Body of pancreas (tissue), 4 donors: ENCODE measurements around the gene TMEM109. TPM values are rescaled to one million over a fixed set of nuclear protein-coding genes. Genes with fewer than 3 reads are reported as not detected.

Experiments used
- ATAC-seq: fragments of 150-250 bp; one replicate; pipeline ENCODE4 v1.9.1; 2016
- DNase-seq, 4 donors: peaks; one replicate each; pipeline ENCODE4 v3.0.0-alpha.2; 2019
- H3K27ac ChIP-seq, 4 donors: fragments of 200-600 bp; sonication (generic); 1 replicate in 3 of 4; 2 replicates in 1 of 4; pipeline versions ENCODE4 v1.5.1 to v1.6.1; 2016 to 2019; ENCODE audit warnings: mild to moderate bottlenecking in 1 of 4, mixed read lengths in 1 of 4, moderate library complexity in 1 of 4
- H3K27me3 ChIP-seq, 2 donors: fragments of 200-600 bp; sonication (generic); one replicate each; pipeline ENCODE4 v1.6.0; 2016; ENCODE audit warnings: mild to moderate bottlenecking in 1 of 2
- H3K36me3 ChIP-seq, 2 donors: fragments of 200-600 bp; sonication (generic); replicated peaks in 1 of 2; 2 replicates each; pipeline ENCODE4 v1.5.1; 2016; ENCODE audit warnings: low read depth in 2 of 2; ENCODE audit not compliant: insufficient read depth in 1 of 2
- H3K4me1 ChIP-seq: fragments of 200-600 bp; sonication (generic); one replicate; pipeline ENCODE4 v1.6.0; 2016
- H3K4me3 ChIP-seq, 2 donors: fragments of 200-600 bp; sonication (generic); 1 replicate in 1 of 2; 2 replicates in 1 of 2; pipeline ENCODE4 v1.5.1; 2016 to 2019
- H3K9me3 ChIP-seq, 3 donors: fragments of 200-600 bp; sonication (generic); 1 replicate in 2 of 3; 2 replicates in 1 of 3; pipeline ENCODE4 v1.5.1; 2016
- CTCF ChIP-seq, 7 experiments: fragments of 450-650 bp in 4 of 7; fragments of 200-600 bp in 3 of 7; sonication (generic) in 3 of 7; IDR thresholded peaks; one replicate each; pipeline ENCODE4 v1.5.1; 2016 to 2019; ENCODE audit warnings: antibody characterized with exemption in 7 of 7
- POLR2A ChIP-seq, 3 donors: fragments of 450-650 bp; IDR thresholded peaks; one replicate each; pipeline ENCODE4 v1.6.1; 2016; ENCODE audit warnings: antibody characterized with exemption in 3 of 3, mild to moderate bottlenecking in 2 of 3
- WGBS, 2 donors: methylation state at CpG; one replicate each; pipeline ENCODE4 v1.1.5; 2017; 5-methylcytosine and 5-hydroxymethylcytosine counted together
- intact Hi-C: fragments of 100-400 bp; cut with DNase I; formaldehyde crosslinking; loops from one replicate; pipeline ENCODE4 v1.15.1; 2023
- total RNA-seq, 2 donors: library from RNA; depleted of rRNA; stranded (reverse); fragments of >200 nt; gene quantifications; one replicate each; pipeline ENCODE4 v1.1.0, GENCODE V29; 2016

TMEM109 gene
- total RNA-seq, 2 donors from 2014 or later: 59.9 to 62.6 TPM

DNA sequence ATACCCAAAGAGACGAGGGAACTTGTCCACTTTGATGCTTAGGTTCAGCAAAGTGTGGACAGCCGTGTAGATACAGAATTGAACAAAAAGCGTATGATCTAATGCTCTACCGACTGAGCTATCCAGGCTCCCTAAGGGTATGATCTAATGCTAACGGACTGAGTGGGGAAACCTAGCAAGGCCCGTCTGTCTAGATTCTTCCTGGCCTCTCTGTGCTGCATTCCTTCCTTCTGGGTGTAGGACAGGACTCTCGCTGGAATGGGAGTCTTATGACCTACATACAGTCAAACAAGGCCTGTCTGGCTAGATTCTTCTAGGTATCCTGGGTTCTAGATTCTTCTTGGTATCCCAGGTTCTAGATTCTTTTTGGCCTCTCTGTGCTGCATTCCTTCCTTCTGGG is 46.4 kb downstream of the TMEM109 start:
- H3K4me1 ChIP-seq: no peaks in the 10 kb centered on the region
- TF ChIP-seq POLR2A (IDR thresholded peaks at IDR 0.05) (no peak), CTCF (IDR thresholded peaks at IDR 0.05) (no peak)
- intact Hi-C loops: no loop called here
- WGBS, 2 donors: 89 to 90% methylated on average over 7 of the region's 7 CpGs
- H3K36me3 ChIP-seq: no peaks in the 10 kb centered on the region
- ATAC-seq: no peak
- H3K27me3 ChIP-seq: no peaks in the 10 kb centered on the region
- no peak overlapping the region for H3K27ac ChIP-seq
- no peak for DNase-seq
- no peaks in the 10 kb centered on the region for H3K9me3 ChIP-seq
- H3K4me3 ChIP-seq: no peak overlapping the region

DNA sequence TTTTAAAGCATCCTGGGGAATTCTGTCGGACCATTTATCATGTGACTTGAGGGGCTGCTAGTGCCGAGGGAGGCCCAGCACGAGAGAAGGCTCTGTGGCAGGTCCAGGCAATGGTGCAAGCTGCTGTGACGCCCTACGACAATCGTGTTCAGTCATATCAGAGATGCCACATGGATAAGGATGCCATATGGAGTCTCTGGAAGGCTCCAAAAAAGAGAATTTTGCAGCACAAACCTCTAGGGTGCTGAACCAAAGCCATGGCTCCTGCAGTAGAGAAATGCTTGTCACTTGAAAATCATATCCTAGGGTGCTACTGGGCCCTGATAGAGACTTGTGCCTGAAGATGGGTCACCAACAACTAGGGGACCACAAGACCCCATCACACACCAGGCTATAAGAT is 50.8 kb downstream of the TMEM109 start:
- Histone ChIP-seq H3K27me3 (no peaks in the 10 kb centered on the region), H3K9me3 (no peaks in the 10 kb centered on the region), H3K36me3 (no peaks in the 10 kb centered on the region), H3K27ac (no peak overlapping the region), H3K4me3 (no peak overlapping the region), H3K4me1 (no peaks in the 10 kb centered on the region)
- DNase-seq: no peak
- WGBS, 2 donors: 82 to 89% methylated on average over 6 of the region's 6 CpGs
- no peak for TF ChIP-seq CTCF (IDR thresholded peaks at IDR 0.05)
- TF ChIP-seq POLR2A (IDR thresholded peaks at IDR 0.05): no peak
- intact Hi-C loops: no loop called here
- ATAC-seq: no peak

- H3K36me3 ChIP-seq: no peaks in the 10 kb centered on the region
- H3K4me1 ChIP-seq: peaks cover 4% of the 10 kb centered on the region
- H3K27me3 ChIP-seq: no peaks in the 10 kb centered on the region
- ATAC-seq (no peak), DNase-seq (no peak)
- intact Hi-C loops: no loop called here
- H3K9me3 ChIP-seq: no peaks in the 10 kb centered on the region
- H3K27ac ChIP-seq: no peak overlapping the region
- H3K4me3 ChIP-seq: no peak overlapping the region
- 63 to 80% methylated on average over 4 of the region's 4 CpGs for WGBS, 2 donors
- TF ChIP-seq CTCF (IDR thresholded peaks at IDR 0.05): no peak
- TF ChIP-seq POLR2A (IDR thresholded peaks at IDR 0.05): no peak
These were observed 52.9 kb downstream of the TMEM109 start for GRCh38 chr11:60966890-60967289.

- no peaks in the 10 kb centered on the region for H3K9me3 ChIP-seq
- H3K36me3 ChIP-seq: no peaks in the 10 kb centered on the region
- H3K4me3 ChIP-seq: no peak overlapping the region
- ATAC-seq: no peak
- no peaks in the 10 kb centered on the region for H3K27me3 ChIP-seq
- H3K4me1 ChIP-seq: peaks cover 4% of the 10 kb centered on the region
- DNase-seq: no peak
- 38 to 82% methylated on average over 1 of the region's 1 CpG for WGBS, 2 donors
- TF ChIP-seq CTCF (IDR thresholded peaks at IDR 0.05): no peak
- TF ChIP-seq POLR2A (IDR thresholded peaks at IDR 0.05): no peak
- intact Hi-C loops: no loop called here
- no peak overlapping the region for H3K27ac ChIP-seq
These were observed 54.3 kb downstream of the TMEM109 start for GRCh38 chr11:60968223-60968622.

DNA sequence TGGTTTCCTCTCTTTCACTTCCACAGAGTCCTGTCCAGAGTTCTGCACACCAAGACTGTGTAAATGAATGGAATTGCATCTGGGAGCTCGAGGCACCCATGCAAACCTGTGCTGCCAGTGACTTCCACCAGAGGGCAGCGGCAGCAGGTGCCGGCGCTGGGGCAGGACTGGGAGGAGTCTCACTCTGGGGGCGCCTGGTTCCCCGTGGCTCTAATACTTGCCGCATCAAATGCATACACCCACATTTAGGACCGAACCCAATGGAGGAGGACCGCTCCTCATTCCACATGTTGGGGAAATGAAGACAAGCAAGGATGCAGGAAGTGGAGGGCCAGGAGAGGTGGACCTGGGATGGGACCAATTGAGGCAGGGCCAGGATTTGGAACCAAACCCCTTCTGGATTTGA is 56.4 kb downstream of the TMEM109 start:
- Histone ChIP-seq H3K27me3 (no peaks in the 10 kb centered on the region), H3K27ac (no peak overlapping the region), H3K9me3 (no peaks in the 10 kb centered on the region), H3K4me3 (no peak overlapping the region), H3K36me3 (no peaks in the 10 kb centered on the region), H3K4me1 (peaks cover 4% of the 10 kb centered on the region)
- 5 to 8% methylated on average over 7 to 9 of the region's 9 CpGs for WGBS, 2 donors
- TF ChIP-seq CTCF (IDR thresholded peaks at IDR 0.05): peak; percentile 78 to 88 (median 83)
- TF ChIP-seq POLR2A (IDR thresholded peaks at IDR 0.05): no peak
- DNase-seq (peak; percentile 58 to 72 (median 66)), ATAC-seq (peak; percentile 58)
- intact Hi-C loops: no loop called here
